COLO668 (cell line): Measurements from ENCODE around the gene LRR1.

Source experiments
- DNase-seq: peaks from one replicate; lab custom pipeline; 2025; ENCODE audit not compliant: unreplicated experiment; lab: John Stamatoyannopoulos, UW

LRR1 gene

GRCh38 chr14:49598485-49599300, at the start of gene LRR1:
LRR1 (plus strand) TSS chr14:49598940; CDS start chr14:49599021, 81 bp downstream.
- peak; percentile 93 for DNase-seq

GRCh38 chr14:49549446-49549845, 49.3 kb upstream of the LRR1 start:
- no peak for DNase-seq

- DNase-seq: no peak
Observed at GRCh38 chr14:49549881-49550280, 48.9 kb upstream of the LRR1 start.

- no peak for DNase-seq
Observed at GRCh38 chr14:49550286-49551184, 48.2 kb upstream of the LRR1 start.

GRCh38 chr14:49551569-49551968, 47.2 kb upstream of the LRR1 start:
- no peak for DNase-seq

- no peak for DNase-seq
Observed at GRCh38 chr14:49553106-49553505, 45.6 kb upstream of the LRR1 start.

- peak; percentile 63 for DNase-seq
Observed at GRCh38 chr14:49553892-49554291, 44.8 kb upstream of the LRR1 start.

- DNase-seq: no peak
Observed at GRCh38 chr14:49559979-49560768, 38.6 kb upstream of the LRR1 start.

GRCh38 chr14:49566714-49567113, 32.0 kb upstream of the LRR1 start:
- no peak for DNase-seq

- no peak for DNase-seq
Observed at GRCh38 chr14:49569281-49569680, 29.5 kb upstream of the LRR1 start.

- DNase-seq: no peak
Observed at GRCh38 chr14:49574038-49574437, 24.7 kb upstream of the LRR1 start.

GRCh38 chr14:49578141-49578540, 20.6 kb upstream of the LRR1 start:
- DNase-seq: no peak

GRCh38 chr14:49579841-49580240, 18.9 kb upstream of the LRR1 start:
- DNase-seq: no peak

GRCh38 chr14:49581209-49582112, 17.3 kb upstream of the LRR1 start:
- DNase-seq: no peak

GRCh38 chr14:49582113-49582977, 16.4 kb upstream of the LRR1 start:
- DNase-seq: no peak

- no peak for DNase-seq
Observed at GRCh38 chr14:49583629-49584028, 15.1 kb upstream of the LRR1 start.

- no peak for DNase-seq
Observed at GRCh38 chr14:49584058-49584457, 14.7 kb upstream of the LRR1 start.

- DNase-seq: peak; percentile 17
Observed at GRCh38 chr14:49584981-49585640, 13.6 kb upstream of the LRR1 start.
